Pulmonary artery endothelial cell (primary cell): ENCODE data around the gene TMEM267. TPM values are rescaled to one million over a fixed set of nuclear protein-coding genes. Genes with fewer than 3 reads are reported as not detected.
"Not testable (repeated sequence)": the region's sequence is repeated elsewhere in the genome, so short reads cannot be mapped to it uniquely, and the experiment has no call there.

ENCODE experiments used
- DNase-seq: peaks from one replicate; pipeline ENCODE4 v3.0.0-alpha.2; 2011; ENCODE audit warnings: low read depth, low spot score
- total RNA-seq: library from RNA; depleted of rRNA; stranded (reverse); fragments of >200 nt; gene quantifications from 2 replicates; pipeline ENCODE4 v1.2.3, GENCODE V29; 2014

Gene TMEM267
- total RNA-seq, 1 donor from 2014 or later, result 9.8 TPM

- no peak for DNase-seq
Measured at GRCh38 chr5:43461066-43461465, 22.6 kb downstream of the TMEM267 start.

DNA sequence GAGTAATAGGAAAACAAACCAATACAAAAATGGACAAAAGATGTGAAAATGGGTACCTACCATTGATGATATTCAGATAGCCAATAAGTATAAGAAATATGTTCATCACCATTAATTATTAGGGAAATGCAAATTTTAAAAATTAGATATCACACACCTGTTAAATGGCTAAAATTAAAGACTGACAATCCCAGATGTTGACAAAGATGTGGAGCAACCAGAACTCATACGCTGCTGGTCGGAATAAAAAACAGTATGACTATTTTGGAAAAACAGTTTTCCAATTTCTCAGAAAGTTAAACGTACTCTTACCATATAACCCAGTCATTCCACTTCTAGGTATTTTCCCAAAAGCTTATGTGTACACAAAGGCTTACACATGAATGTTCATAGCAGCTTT lies 27.1 kb downstream of the TMEM267 start:
- no peak for DNase-seq

- DNase-seq, result not testable (repeated sequence)
Measured at GRCh38 chr5:43441575-43441974, 42.1 kb downstream of the TMEM267 start.

GRCh38 chr5:43437062-43437660 lies 46.5 kb downstream of the TMEM267 start:
- no peak for DNase-seq

DNA sequence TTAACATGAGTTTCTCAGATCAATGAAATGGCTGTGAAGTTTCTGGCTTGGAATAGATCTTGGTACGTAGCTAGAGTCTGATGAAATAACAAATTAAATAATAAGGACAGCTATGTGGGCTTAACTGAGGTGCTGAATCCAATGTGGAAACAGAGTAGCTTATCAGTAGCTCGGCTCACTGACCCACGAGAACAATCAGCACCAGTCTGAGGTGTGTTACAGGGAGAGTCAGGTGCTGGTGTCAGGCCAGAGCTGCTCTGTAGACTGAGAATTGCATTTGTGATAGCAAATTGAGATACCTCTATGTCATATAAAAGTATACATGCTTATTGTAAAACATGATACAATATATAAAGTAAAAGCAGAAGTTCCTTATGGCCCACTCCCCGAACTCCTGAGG lies 50.3 kb downstream of the TMEM267 start:
- DNase-seq, result no peak

DNA sequence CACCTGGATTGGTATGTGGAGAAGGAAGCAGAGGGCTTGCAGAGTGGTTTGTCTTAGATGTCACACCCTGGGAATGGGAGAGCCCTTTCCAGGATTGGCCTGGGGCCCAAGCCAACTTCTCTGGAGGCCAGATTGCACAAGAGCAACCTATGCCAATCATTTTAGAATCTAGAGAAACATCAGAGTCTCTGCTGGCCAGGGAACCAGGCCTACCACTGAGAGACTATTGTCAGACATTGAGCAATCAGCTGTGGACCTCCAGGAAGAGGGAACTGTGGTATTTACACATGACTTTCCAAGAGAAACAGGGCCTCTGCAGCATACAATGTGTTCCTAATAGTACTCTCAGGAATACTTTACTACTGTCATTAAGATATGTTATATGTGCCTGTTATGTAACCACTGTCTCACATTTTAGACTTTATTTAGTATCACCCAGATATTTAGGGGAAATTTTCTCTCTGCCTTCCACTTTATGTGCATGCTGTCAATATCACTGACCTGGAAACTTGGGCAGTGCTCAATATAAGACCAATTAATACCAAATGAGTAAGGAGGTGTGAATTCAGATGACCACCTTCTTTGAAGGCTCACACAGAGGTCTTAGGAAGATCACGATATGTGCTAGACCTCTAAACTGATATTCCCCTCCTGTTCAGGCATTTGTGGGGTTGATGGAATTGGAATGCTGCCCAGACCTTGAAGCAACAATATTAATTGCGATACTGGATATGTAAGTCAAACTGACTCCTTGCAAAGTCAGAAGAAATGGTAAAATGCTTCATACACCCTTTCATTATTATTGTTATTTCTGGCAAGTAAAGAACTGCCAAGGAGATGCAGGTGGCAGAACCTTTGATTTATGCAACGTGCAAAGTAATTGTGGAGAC lies 50.9 kb downstream of the TMEM267 start:
- DNase-seq, result no peak

DNA sequence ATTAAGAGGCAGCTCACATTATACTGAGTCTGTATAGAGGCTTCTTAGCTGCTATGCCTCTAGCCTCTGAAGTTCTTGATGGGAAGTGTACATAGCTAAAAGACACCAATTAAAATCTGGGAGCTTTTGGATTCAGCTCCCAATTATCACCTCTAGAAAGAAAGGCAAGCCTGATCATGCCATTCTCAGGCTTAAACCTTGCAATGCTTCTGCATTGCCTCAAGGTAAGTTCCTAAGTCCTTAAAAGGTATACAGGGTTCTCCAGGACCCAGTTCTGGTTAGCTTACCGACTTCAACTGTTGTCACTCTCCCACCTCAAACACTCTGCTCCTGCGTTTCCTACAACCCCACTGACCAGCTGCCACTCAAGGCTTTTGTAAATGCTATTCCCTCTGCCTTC lies 54.0 kb downstream of the TMEM267 start:
- no peak for DNase-seq

DNA sequence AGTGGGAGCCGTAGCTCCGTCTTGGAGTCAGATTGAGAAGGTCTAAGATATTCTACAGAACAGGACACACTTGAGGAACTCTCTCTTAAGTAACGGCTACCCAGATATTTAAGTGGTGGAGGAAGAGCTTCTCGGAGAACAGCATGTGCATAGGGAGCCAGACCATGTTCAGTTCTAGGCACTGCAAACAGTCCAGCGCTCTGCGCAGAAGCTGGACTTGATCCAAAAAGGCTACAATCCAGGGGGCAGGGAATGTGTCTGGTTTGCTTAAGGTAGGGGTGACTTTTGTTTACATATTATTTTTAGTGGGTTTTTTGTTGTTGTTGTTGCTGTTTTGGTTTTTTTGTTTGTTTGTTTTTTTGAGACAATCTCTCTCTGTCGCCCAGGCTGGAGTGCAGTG lies 54.6 kb downstream of the TMEM267 start:
- no peak for DNase-seq

DNA sequence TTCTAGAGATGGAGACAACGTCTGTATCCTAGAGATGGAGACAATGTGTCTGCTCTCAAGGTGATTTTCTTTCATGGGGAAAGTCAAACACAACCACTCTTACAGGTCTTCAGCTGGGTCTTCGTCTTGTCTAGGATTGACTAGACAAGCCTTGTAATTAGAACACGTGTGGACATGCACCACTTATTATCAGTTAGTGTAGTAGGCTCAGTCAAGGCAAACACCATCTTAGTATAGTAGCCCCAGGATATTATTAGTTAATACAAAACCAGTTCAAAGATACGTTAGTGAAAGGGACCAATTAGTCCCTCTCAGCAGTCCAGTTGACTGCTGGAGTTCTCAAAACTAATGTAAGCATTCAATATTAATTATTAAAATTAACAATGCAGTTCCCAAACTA lies 56.4 kb downstream of the TMEM267 start:
- no peak for DNase-seq

- no peak for DNase-seq
Measured at GRCh38 chr5:43425983-43426382, 57.7 kb downstream of the TMEM267 start.

DNA sequence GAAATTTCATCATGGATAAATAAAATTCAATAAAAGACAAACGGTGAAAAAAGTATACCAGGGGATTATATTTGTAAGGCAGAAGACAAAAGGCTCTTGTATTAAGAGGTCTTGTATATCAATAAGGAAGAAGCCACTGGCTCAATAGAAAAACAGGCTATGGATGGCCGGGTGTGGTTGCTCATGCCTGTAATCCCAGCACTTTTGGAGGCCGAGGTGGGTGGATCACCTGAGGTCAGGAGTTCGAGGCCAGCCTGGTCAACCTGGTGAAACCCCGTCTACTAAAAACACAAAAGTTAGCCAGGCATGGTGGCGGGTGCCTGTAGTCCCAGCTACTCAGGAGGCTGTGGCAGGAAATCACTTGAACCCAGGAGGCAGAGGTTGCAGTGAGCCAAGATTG lies 60.6 kb downstream of the TMEM267 start:
- not testable (repeated sequence) for DNase-seq

DNA sequence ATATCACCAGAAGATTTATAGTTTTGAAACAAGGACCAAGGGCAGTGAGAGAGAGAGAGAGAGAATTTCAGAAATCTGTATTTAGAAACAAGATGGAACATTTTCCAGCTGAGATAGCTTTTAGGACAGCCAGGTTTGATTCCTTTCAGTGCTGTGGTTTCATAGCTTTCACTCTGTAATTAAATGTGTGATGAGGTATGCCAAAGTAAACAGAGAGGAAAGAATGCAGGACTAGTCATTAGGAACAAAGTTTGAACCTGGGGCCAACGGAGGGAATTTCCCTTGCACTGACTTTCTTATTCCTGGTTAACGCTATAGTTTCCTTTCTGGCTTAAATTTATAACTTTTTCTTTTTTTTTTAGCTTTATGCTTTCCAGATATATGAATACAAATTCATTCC lies 61.5 kb downstream of the TMEM267 start:
- DNase-seq, result peak; percentile 39

DNA sequence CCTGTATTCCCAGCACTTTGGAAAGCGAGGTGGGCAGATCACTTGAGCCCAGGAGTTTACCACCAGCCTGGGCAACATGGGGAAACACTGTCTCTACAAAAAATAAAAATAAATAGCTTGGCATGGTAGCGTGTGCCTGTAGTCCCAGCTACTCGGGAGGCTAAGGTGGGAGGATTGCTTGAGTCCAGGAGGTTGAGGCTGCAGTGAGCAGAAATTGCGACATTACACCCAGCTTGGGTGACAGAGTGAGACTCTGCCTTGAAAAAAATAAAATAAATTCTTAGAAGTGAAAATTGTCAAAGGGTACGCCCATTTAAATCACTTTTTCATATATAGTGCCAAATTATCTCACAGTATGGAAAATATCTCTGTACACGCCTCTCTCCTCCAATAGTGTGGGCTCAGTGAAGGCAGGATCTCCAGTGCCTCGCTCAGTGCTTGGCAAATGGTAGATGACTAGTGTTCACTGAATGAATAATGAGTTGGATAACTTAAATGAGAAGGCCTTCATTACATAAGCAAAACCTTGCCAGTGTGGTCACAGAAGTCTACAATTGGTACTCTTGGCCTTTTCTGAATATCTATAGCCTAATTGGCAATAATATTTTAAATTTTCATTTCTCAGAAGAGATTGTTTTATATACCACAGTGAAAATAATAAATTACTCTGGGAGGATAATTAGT lies 62.1 kb downstream of the TMEM267 start:
- no peak for DNase-seq

- DNase-seq, result no peak
Measured at GRCh38 chr5:43420241-43420640, 63.4 kb downstream of the TMEM267 start.

DNA sequence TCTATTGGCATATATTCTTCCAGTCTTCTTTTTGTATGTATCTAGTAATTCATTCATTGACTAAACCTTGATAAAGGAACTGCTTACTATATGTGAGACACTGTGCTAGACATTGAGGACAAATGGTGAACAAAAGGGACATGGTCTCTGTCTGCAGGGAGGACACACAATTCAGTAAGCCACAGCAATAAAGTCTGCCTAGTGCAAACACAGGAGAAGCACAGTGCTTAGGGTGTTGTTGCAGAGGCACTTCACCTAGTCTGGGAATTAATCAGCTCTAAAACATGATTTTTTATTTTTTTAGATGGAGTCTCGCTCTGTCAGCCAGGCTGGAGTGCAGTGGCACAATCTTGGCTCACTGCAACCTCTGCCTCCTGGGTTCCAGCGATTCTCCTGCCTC lies 65.1 kb downstream of the TMEM267 start:
- DNase-seq, result no peak

- no peak for DNase-seq
Measured at GRCh38 chr5:43416803-43417394, 66.8 kb downstream of the TMEM267 start.

- DNase-seq, result no peak
Measured at GRCh38 chr5:43415935-43416802, 67.5 kb downstream of the TMEM267 start.

- DNase-seq, result no peak
Measured at GRCh38 chr5:43413966-43414365, 69.7 kb downstream of the TMEM267 start.

- no peak for DNase-seq
Measured at GRCh38 chr5:43412644-43413043, 71.0 kb downstream of the TMEM267 start.

- DNase-seq, result no peak
Measured at GRCh38 chr5:43412156-43412555, 71.5 kb downstream of the TMEM267 start, which contains the start of gene CCL28. Gene CCL28 (minus strand): TSS chr5:43412391. CDS start chr5:43412316, 75 bp downstream.

GRCh38 chr5:43411495-43411894 lies 72.2 kb downstream of the TMEM267 start:
- no peak for DNase-seq
